ENCODE data around the gene ABHD2.

DNA sequence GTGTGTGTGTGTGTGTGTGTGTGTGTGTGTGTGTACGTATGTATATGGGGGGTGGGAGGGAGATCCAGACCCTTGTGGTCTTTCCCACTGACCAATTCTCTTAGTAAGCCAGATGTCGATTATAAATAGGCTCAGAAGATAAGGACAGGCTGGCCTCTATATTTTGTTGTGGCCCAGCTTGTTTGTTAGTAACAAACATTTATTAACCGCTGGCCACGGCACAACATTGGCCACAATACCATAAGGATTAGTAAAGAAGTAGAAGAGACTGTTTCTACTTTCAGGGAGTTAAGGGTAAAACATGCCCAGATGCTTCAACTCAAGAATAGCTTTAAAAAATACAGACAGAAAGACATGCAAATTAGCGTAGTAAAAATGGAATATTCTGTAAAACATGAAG is 58.1 kb downstream of the ABHD2 start:
- TF ChIP-seq GATA2 (IDR thresholded peaks at IDR 0.05; ENCODE audit: low read depth, low read length) (no peak), GATA3 (IDR thresholded peaks at IDR 0.05; ENCODE audit: low read depth, low read length) (no peak)
